Liver (tissue), 9 donors: ENCODE results near the gene CES5A. TPM values are rescaled to one million over a fixed set of nuclear protein-coding genes. Genes with fewer than 3 reads are reported as not detected.

Experiments
- DNase-seq: peaks from one replicate; pipeline ENCODE4 v3.0.0-alpha.2; 2017; ENCODE audit warnings: low spot score
- H3K27ac ChIP-seq, 2 donors: one replicate each; pipeline ENCODE4 v1.7.0; 2013; ENCODE audit warnings: inconsistent platforms in 2 of 2, low read length in 2 of 2, control low read depth in 1 of 2, low read depth in 1 of 2, mild to moderate bottlenecking in 1 of 2
- H3K27me3 ChIP-seq, 4 donors: one replicate each; pipeline versions ENCODE4 v1.6.1 to v1.7.0; 2013; ENCODE audit warnings: low read length in 3 of 4, inconsistent platforms in 1 of 4, mild to moderate bottlenecking in 1 of 4, moderate library complexity in 1 of 4; ENCODE audit not compliant: control insufficient read depth in 4 of 4, insufficient read depth in 4 of 4
- H3K36me3 ChIP-seq, 4 donors: one replicate each; pipeline versions ENCODE4 v1.6.1 to v1.7.0; 2013; ENCODE audit warnings: low read length in 3 of 4, mild to moderate bottlenecking in 3 of 4, low read depth in 1 of 4, moderate library complexity in 1 of 4; ENCODE audit not compliant: control insufficient read depth in 4 of 4, insufficient read depth in 3 of 4
- H3K4me1 ChIP-seq, 4 donors: one replicate each; pipeline versions ENCODE4 v1.6.1 to v1.7.0; 2013; ENCODE audit warnings: low read length in 3 of 4, mild to moderate bottlenecking in 3 of 4, moderate library complexity in 1 of 4; ENCODE audit not compliant: control insufficient read depth in 4 of 4, insufficient read depth in 4 of 4
- H3K4me3 ChIP-seq, 3 donors: one replicate each; pipeline versions ENCODE4 v1.6.1 to v1.7.0; 2013; ENCODE audit warnings: low read length in 3 of 3, control low read depth in 1 of 3, low read depth in 1 of 3, mild to moderate bottlenecking in 1 of 3
- H3K9ac ChIP-seq, 2 donors: one replicate each; pipeline ENCODE4 v1.7.0; 2013; ENCODE audit warnings: low read length in 2 of 2, mild to moderate bottlenecking in 2 of 2, moderate library complexity in 2 of 2, control low read depth in 1 of 2, low read depth in 1 of 2
- H3K9me3 ChIP-seq, 4 donors: one replicate each; pipeline versions ENCODE4 v1.6.1 to v1.7.0; 2013; ENCODE audit warnings: low read length in 3 of 4; ENCODE audit not compliant: control insufficient read depth in 4 of 4
- EGR1 ChIP-seq, 2 donors: IDR thresholded peaks; 2 replicates each; pipeline ENCODE4 v1.6.1; 2016 to 2018; ENCODE audit warnings: antibody characterized with exemption in 2 of 2, low read depth in 2 of 2
- FOXA1 ChIP-seq: IDR thresholded peaks from 2 replicates; pipeline ENCODE4 v1.6.1; 2016; ENCODE audit warnings: antibody characterized with exemption
- FOXA2 ChIP-seq: IDR thresholded peaks from 2 replicates; pipeline ENCODE4 v1.6.1; 2016; ENCODE audit warnings: antibody characterized with exemption
- GABPA ChIP-seq, 2 donors: IDR thresholded peaks in 1 of 2; conservative IDR thresholded peaks in 1 of 2; 2 replicates each; pipeline ENCODE4 v1.6.1; 2016; ENCODE audit warnings: antibody characterized with exemption in 2 of 2, mild to moderate bottlenecking in 1 of 2, moderate library complexity in 1 of 2
- HNF4A ChIP-seq, 2 donors: conservative IDR thresholded peaks; 2 replicates each; pipeline ENCODE4 v1.6.1; 2016; ENCODE audit warnings: antibody characterized with exemption in 2 of 2, mild to moderate bottlenecking in 2 of 2
- HNF4G ChIP-seq: IDR thresholded peaks from 2 replicates; pipeline ENCODE4 v1.6.1; 2016; ENCODE audit warnings: antibody characterized with exemption
- JUND ChIP-seq, 2 donors: IDR thresholded peaks; 2 replicates each; pipeline ENCODE4 v1.6.1; 2016; ENCODE audit warnings: antibody characterized with exemption in 2 of 2
- MAX ChIP-seq: IDR thresholded peaks from 2 replicates; pipeline ENCODE4 v1.6.1; 2016; ENCODE audit warnings: antibody characterized with exemption
- REST ChIP-seq: IDR thresholded peaks from 2 replicates; pipeline ENCODE4 v1.6.1; 2016; ENCODE audit warnings: antibody characterized with exemption, mild to moderate bottlenecking
- YY1 ChIP-seq: IDR thresholded peaks from 2 replicates; pipeline ENCODE4 v1.6.1; 2016; ENCODE audit warnings: antibody characterized with exemption, mild to moderate bottlenecking
- WGBS: extraction: QIAGEN DNeasy Blood & Tissue Kit; methylation state at CpG from one replicate; pipeline ENCODE4 v1.1.7; 2013; 5-methylcytosine and 5-hydroxymethylcytosine counted together
- polyA plus RNA-seq, 2 donors: library from polyadenylated mRNA; stranded (reverse) in 1 of 2; unstranded in 1 of 2; fragments of 200-250 nt in 1 of 2; fragments of >200 nt in 1 of 2; fragmentation: Nextera tagmentation in 1 of 2; extraction: Ambion mirVana in 1 of 2; gene quantifications; one replicate each; pipeline versions ENCODE4 v1.2.1 to v1.2.3, GENCODE V29; 2013 to 2015
- total RNA-seq, 2 donors: library from RNA; depleted of rRNA; stranded (reverse); fragments of >200 nt; gene quantifications; one replicate each; pipeline ENCODE4 v1.2.3, GENCODE V29; 2014
- TF ChIP-seq, protein P1 (sequence below): IDR thresholded peaks from 2 replicates; pipeline ENCODE4 v1.6.1; 2016; ENCODE audit warnings: antibody characterized with exemption
- TF ChIP-seq, protein P2 (sequence below): IDR thresholded peaks from 2 replicates; pipeline ENCODE4 v1.6.1; 2016; ENCODE audit warnings: antibody characterized with exemption
- TF ChIP-seq, protein P3 (sequence below): fragments of 150-350 bp; IDR thresholded peaks from 2 replicates; pipeline ENCODE4 v1.5.1; 2017; ENCODE audit warnings: improper control_type of control experiment, low read depth, low read length; ENCODE audit not compliant: missing input control
- donor health status: healthy.
- donor health status: healthy.
- donor health status: healthy.
- donor health status: healthy.
- donor health status: healthy.

CES5A gene
- total and polyA plus RNA-seq, 4 donors = 0.67 to 1.5 (median 0.96) TPM; not detected in 1

DNA sequence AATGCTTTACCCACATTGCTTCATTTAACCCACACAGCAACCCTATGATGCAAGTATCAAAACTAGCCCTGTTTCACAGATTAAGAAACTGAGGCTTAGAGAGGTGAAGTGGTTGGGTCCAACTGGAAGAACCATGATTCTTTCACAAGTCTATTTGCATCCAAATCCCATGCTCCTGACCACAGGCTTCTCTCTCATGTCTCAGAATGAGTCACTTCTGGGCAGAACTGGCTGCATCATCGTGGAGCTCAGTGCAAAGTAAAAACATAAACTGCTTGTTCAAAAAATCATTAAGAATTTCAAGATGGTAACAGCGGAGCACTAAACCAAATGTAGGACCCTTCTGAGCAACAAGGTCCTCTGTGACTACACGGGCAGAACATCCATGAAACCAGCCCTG is 22.1 kb downstream of the CES5A start (continued):
- TF ChIP-seq, protein P1, sequence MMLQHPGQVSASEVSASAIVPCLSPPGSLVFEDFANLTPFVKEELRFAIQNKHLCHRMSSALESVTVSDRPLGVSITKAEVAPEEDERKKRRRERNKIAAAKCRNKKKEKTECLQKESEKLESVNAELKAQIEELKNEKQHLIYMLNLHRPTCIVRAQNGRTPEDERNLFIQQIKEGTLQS = no peak

DNA sequence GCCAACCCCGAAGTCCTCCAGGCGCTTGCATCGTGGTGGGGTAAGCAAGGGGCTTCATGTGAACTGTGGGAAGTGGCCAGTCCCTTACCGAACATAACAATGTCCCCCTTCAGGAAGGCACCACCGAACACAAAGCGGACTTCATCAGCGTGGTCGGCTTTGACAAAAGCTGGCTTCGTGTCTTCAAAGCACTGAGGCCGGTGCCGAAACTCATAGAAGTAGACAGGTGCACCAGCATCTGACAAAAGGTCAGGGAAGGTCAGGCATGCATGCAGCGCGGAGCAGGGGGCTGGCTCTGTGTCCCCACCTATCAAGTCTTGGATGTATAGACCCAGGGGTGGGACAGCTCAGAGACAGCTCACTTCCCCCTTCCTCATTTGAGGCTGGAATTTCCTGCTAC is 25.6 kb downstream of the CES5A start:
- no peak overlapping the region for H3K9ac ChIP-seq
- H3K27ac ChIP-seq = no peak overlapping the region
- no peak overlapping the region for H3K4me3 ChIP-seq
- 85% methylated on average over 13 of the region's 13 CpGs for WGBS
- no peak for DNase-seq
- no peak for TF ChIP-seq FOXA1
- no peak for TF ChIP-seq REST
- TF ChIP-seq HNF4A (conservative IDR thresholded peaks at IDR 0.05) = no peak
- TF ChIP-seq, protein P2, sequence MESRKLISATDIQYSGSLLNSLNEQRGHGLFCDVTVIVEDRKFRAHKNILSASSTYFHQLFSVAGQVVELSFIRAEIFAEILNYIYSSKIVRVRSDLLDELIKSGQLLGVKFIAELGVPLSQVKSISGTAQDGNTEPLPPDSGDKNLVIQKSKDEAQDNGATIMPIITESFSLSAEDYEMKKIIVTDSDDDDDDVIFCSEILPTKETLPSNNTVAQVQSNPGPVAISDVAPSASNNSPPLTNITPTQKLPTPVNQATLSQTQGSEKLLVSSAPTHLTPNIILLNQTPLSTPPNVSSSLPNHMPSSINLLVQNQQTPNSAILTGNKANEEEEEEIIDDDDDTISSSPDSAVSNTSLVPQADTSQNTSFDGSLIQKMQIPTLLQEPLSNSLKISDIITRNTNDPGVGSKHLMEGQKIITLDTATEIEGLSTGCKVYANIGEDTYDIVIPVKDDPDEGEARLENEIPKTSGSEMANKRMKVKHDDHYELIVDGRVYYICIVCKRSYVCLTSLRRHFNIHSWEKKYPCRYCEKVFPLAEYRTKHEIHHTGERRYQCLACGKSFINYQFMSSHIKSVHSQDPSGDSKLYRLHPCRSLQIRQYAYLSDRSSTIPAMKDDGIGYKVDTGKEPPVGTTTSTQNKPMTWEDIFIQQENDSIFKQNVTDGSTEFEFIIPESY = no peak
- H3K36me3 ChIP-seq = peaks cover 0 to 4% (median 0%) of the 10 kb centered on the region in 4 donors
- no peaks in the 10 kb centered on the region for H3K4me1 ChIP-seq
- H3K27me3 ChIP-seq = no peaks in the 10 kb centered on the region
- H3K9me3 ChIP-seq = no peaks in the 10 kb centered on the region

DNA sequence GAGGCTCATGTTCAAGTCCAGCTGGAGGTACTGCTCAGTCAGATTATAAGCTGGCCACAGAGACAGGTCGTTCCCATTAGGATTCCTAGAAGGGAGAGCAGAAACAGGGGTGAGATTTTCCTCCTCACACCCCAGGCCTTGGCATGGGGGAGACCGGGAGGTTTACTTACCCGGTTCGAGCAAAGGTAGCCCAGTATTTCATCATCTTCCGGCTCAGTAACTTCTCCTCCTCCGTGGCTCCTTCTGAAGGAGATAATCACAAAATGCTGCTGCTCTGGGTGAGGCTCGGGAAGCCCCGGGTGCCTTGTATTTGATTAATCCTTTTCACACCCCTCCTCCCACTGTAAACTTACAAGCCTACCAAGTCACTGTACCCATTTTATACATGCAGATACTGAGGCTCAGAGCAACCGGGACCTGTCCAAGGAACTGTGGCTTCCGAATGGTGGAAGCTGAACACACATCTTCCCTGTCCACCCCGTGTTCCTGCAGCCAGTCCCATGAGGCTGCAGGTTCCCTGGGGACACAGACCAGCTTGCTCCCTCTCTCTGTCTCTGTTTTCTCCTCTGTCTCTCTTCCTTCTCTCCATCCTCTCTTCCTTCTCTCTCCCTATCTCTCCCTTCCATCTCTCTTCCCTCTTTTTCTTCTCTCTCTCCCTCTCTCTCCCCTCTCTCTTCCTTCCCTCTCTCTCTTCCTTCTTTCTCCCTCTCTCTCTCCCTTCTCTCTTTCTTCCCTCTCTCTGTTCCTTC is 28.4 kb downstream of the CES5A start:
- WGBS = 36% methylated on average over 11 of the region's 11 CpGs
- DNase-seq = no peak
- no peaks in the 10 kb centered on the region for H3K27me3 ChIP-seq

More for the DNA sequence above, 28.4 kb downstream of the CES5A start:
- TF ChIP-seq GABPA (IDR thresholded peaks at IDR 0.05 in 1 of 2, conservative IDR thresholded peaks at IDR 0.05 in 1 of 2) (no peak), FOXA2 (no peak), FOXA1 (no peak), EGR1 (IDR thresholded peaks at IDR 0.05; ENCODE audit: low read depth in 2 of 2) (no peak), MAX (no peak), HNF4G (no peak), YY1 (no peak), JUND (IDR thresholded peaks at IDR 0.05) (no peak)
- TF ChIP-seq, protein P3, sequence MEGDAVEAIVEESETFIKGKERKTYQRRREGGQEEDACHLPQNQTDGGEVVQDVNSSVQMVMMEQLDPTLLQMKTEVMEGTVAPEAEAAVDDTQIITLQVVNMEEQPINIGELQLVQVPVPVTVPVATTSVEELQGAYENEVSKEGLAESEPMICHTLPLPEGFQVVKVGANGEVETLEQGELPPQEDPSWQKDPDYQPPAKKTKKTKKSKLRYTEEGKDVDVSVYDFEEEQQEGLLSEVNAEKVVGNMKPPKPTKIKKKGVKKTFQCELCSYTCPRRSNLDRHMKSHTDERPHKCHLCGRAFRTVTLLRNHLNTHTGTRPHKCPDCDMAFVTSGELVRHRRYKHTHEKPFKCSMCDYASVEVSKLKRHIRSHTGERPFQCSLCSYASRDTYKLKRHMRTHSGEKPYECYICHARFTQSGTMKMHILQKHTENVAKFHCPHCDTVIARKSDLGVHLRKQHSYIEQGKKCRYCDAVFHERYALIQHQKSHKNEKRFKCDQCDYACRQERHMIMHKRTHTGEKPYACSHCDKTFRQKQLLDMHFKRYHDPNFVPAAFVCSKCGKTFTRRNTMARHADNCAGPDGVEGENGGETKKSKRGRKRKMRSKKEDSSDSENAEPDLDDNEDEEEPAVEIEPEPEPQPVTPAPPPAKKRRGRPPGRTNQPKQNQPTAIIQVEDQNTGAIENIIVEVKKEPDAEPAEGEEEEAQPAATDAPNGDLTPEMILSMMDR = no peak
- TF ChIP-seq, protein P2 = no peak
- Histone ChIP-seq H3K9me3 (no peaks in the 10 kb centered on the region), H3K9ac (no peak overlapping the region), H3K4me1 (no peaks in the 10 kb centered on the region), H3K27ac (no peak overlapping the region), H3K4me3 (no peak overlapping the region), H3K36me3 (no peaks in the 10 kb centered on the region)
